HCEC 1CT (cell line): ENCODE measurements around the gene LYVE1.
A peak's percentile ranks its signal among the peaks of the same experiment; 100 is the strongest.

Source experiments
- DNase-seq: peaks from one replicate; pipeline ENCODE4 v3.0.0-alpha.2; 2017

LYVE1 gene

GRCh38 chr11:10551845-10552352 lies 16.6 kb downstream of the LYVE1 start:
- DNase-seq, result no peak

GRCh38 chr11:10551290-10551592 lies 17.2 kb downstream of the LYVE1 start:
- DNase-seq, result no peak

- peak; percentile 82 for DNase-seq
Measured at GRCh38 chr11:10550503-10551289, 17.8 kb downstream of the LYVE1 start.

GRCh38 chr11:10544491-10545465 lies 23.7 kb downstream of the LYVE1 start:
- no peak for DNase-seq

GRCh38 chr11:10543782-10544181 lies 24.7 kb downstream of the LYVE1 start:
- no peak for DNase-seq

- DNase-seq, result no peak
Measured at GRCh38 chr11:10542776-10543175, 25.7 kb downstream of the LYVE1 start.

GRCh38 chr11:10541561-10541930 lies 26.9 kb downstream of the LYVE1 start:
- DNase-seq, result no peak

- DNase-seq, result peak; percentile 92
Measured at GRCh38 chr11:10540915-10541560, 27.4 kb downstream of the LYVE1 start, which contains the start of gene RNF141. Gene RNF141 (minus strand): TSS chr11:10541187. CDS start chr11:10534158, 7,029 bp downstream.

- DNase-seq, result peak; percentile 14
Measured at GRCh38 chr11:10540546-10540914, 27.9 kb downstream of the LYVE1 start.

- no peak for DNase-seq
Measured at GRCh38 chr11:10539339-10539738, 29.1 kb downstream of the LYVE1 start.

- DNase-seq, result no peak
Measured at GRCh38 chr11:10538924-10539323, 29.5 kb downstream of the LYVE1 start.

GRCh38 chr11:10537600-10537999 lies 30.9 kb downstream of the LYVE1 start:
- DNase-seq, result no peak

GRCh38 chr11:10534316-10534715 lies 34.1 kb downstream of the LYVE1 start:
- DNase-seq, result no peak

GRCh38 chr11:10533323-10533722 lies 35.1 kb downstream of the LYVE1 start:
- no peak for DNase-seq

- DNase-seq, result no peak
Measured at GRCh38 chr11:10532526-10532925, 35.9 kb downstream of the LYVE1 start.

- peak; percentile 17 for DNase-seq
Measured at GRCh38 chr11:10529279-10529678, 39.2 kb downstream of the LYVE1 start.

GRCh38 chr11:10528121-10528520 lies 40.3 kb downstream of the LYVE1 start:
- DNase-seq, result peak; percentile 5

- DNase-seq, result no peak
Measured at GRCh38 chr11:10526974-10527918, 41.2 kb downstream of the LYVE1 start.

GRCh38 chr11:10524471-10524870 lies 44.0 kb downstream of the LYVE1 start:
- DNase-seq, result no peak

- no peak for DNase-seq
Measured at GRCh38 chr11:10522921-10523320, 45.5 kb downstream of the LYVE1 start.

GRCh38 chr11:10522276-10522675 lies 46.2 kb downstream of the LYVE1 start:
- DNase-seq, result no peak

- DNase-seq, result peak; percentile 3
Measured at GRCh38 chr11:10520562-10520961, 47.9 kb downstream of the LYVE1 start.
